GM19193 (cell line): ENCODE measurements around the gene MICB.

Source experiments
- POLR2A ChIP-seq: IDR thresholded peaks from 4 replicates; pipeline ENCODE4 v1.6.1; 2011; ENCODE audit not compliant: insufficient read depth, insufficient read length; ENCODE audit errors: extremely low read depth

Gene MICB

DNA sequence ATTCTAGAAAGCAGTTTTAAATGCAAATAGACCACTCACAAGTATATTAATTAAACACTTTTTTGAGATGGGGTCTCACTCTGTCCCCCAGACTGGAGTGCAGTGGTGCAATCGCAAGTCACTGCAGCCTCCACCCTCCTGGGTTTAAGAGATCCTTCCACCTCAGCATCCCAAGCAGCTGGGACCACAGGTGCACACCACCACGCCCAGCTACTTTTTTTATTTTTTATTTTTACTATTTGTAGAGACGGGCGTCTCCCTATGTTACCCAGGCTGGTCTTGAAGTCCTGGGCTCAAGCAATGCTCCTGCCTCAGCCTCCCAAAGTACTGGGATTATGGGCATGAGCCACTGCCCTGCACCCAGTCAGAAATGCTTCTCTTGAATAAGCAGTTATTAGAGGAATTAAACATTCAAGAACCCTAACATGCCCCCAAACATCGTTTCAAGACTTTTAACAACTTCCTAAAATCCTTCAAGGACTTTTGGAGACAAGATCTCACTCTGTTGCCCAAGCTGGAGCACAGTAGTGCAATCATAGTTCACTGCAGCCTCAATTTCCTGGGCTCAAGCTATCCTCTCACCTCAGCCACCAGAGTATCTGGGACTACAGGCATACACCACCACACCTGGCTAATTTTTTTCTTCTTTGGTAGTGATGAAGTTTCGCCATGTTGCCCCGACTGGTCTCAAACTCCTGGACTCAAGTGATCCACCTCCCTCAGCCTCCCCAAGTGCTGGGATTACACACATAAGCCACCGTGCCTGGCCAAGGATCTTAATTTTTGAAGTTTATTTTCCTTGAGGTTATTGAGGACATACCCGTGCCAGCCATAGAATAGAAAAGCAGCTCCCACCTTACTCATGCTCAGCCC is 34.1 kb downstream of the MICB start:
- peak; percentile 26 for TF ChIP-seq POLR2A

DNA sequence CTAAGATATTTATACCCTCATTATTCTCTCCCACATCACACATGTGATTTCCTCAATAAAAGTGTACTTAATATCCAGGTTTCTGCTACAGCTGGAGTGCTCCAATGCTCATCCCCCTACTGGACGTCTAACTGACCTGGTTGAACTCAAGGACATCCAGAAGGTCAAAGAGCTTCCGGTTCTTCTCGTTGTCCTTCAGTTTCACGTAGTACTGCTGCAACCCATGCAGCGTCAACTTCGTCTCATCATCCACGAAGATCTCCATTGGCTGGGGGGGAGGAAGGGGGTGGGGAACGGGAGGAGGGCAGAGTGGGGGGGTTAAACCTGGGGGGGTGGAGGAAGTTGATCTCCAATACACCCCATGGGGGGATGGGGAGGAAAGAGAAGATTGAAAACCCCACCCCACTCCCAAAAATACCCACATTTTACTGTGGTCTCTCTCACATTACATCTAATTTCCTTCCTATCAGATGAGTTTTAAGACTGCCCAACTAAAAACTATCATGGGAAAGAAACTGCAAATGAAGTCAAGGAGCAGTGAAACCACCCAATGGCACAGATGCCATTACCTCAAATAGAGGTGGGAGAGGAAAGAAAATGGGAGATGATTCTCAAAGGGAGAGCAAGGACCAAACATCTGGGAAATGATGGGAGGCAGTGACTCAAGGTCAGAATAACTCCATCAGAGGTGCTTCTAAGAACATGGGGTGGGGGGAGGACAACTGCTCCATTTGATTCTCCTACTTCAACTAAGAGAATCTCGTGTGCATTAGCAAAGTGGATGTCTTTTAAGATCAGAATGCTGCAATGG is 34.9 kb downstream of the MICB start:
- no peak for TF ChIP-seq POLR2A

DNA sequence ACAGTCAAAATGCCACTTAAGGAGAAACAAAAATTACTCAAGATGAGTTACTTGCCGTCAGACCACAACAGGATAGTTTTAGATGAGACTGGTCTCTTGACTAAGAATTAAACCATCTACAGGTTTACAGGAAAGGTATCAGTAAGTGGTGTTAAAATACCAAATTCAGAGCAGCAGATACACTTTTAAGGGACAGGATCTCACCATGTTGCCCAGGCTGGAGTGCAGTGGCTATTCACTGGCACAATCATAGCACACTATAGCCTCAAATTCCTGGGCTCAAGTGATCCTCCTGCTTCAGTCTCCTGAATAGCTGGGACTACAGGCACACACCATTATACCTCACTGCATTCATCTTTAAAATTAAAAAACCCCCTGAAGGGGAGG is 35.5 kb downstream of the MICB start:
- no peak for TF ChIP-seq POLR2A

DNA sequence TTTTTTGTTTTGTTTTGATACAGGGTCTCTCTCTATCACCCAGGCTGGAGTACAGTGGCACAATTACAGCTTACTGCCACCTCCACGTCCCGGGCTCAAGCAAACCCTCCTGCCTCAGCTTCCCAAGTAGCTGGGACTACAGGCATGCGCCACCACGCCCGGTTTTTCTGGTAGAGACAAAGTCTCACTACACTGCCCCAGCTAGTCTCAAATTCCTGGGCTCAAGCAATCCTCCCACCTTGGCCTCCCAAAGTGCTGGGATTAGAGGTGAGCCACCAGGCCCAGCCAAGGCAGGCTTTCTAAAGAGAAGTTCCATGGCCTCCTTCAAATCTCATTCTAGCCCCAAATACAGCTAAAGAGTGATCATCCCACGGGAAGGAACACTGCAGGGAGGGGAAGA is 36.1 kb downstream of the MICB start:
- no peak for TF ChIP-seq POLR2A

DNA sequence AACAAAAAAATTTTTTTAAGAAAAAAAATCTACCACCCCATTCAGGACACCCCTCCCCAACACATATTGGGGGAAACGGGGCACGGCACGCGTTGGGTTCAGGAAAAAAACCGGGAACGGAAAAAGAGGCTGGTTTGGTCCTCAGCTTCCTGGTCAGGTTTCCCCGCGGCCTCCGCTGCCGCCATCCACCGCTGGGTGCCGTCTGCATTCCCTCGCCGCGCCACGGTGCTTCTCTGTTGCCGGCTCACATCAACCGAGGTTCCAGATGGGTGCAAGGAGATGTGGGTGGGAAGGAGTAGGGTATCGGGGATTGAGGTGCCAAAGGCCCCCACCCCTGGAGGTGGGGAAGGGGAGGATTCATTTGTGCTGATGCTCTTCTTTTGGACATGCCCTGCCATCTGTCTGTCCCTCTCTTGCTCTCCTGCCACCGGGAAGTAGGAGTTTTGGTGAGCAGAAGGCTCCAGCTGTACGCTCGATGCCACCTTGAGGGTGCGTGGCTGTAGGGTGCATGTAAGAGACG is 36.6 kb downstream of the MICB start:
- peak; percentile 28 for TF ChIP-seq POLR2A

DNA sequence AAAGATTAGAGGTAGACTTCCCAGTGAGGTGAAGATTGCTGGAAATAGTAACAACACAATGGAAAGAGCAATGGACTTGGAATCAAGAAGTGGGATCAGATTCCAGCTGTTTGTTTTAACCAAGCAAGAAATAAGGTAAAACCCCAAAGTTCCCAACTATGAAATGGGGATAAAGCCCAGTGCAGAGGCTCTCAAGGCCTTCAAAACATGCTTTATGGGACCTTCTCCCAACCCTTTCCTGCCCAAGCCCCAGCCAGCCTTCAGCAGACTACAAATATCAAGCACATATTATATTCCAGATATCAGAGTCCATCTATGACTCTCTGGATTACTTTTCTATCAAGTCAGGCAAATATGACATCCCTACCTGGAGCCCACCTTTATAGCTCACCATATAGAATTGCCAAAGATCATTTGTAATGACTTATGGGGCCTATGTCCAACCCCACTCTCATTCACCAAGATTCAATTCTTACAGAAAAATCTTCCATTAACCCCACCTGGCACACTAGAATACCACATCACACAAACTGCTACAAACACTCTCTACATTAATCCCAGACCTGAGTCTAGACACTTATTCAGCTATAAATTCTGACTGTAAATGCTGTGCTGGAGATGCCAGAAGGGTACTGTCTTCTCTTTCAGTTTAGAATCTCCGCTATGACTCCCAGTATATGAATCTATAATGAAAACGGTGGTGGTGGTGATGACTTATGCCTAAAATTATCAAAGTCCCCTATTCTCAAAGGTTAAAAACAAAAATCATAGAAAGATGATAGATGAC is 37.8 kb downstream of the MICB start:
- TF ChIP-seq POLR2A: no peak

DNA sequence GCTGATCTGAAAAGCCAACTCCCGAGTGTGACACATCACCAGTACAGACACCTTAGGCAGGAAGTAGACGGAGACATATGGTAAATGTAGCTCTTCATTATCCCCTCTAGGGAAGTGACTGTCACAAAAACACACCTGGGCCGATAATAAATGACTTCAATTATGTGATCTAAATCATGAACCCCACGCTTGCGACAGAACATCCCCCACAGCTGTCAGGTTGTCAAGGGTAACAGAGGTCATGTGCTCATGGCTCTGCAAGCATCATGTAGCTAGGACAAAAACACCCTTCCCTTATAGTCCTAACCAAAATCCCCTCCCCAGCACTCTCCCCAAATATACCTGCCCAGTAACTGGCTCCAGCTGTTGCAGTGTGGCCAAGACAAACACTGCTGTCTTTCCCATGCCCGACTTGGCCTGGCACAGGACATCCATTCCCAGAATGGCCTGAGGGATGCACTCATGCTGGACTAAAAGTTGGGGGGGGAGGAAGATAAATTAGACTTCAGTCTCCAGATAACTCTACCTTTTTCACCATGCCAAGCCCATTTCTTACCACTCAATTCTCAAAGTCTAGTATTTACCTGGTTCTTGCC is 41.0 kb downstream of the MICB start:
- TF ChIP-seq POLR2A: no peak

DNA sequence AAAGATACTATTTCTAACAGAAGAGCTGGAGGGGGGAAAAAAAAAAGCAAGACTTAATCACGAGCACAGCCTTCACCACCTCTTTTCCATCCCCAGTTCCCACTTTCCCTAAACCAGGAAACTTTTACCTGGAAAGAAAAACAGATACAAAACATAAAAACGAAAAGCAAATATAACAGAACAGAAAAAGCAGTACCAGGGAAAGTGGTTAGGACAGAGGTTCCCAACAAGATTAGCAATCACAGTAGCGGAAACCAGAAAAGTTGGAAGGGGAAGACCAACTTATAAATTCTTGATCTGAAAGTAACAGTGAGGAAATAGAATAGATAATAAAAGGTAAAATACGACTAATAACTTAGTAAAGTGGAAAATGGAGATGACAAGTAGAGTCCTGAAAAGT is 42.7 kb downstream of the MICB start:
- no peak for TF ChIP-seq POLR2A

DNA sequence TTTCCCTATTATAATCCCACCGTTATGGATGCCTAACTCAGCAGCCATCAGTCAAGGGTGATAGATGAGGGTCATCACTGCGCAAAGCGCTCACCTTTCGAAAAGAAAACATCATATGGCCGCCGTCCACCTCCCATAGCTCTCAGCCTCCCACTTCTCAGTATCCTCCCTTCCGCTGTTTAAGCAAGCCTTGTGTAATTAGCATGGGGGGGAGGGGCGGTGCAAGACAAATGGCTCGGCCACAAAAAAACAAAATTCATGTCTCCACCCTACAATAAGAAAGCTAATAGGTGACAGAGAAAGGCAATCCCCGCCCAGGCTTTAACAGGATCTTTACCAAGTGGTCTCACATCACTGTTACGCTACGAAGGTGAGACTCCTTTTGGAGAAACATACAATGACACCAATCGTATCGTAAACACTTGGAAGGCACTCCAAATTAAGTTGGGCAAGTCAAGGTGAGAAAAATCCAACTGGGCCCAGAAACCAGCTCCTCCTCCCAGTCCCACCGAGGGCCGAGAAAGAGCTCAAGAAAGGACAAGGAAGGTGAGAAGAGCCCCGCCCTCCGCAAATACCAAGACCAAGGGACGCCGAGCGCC is 43.2 kb downstream of the MICB start:
- TF ChIP-seq POLR2A: no peak

DNA sequence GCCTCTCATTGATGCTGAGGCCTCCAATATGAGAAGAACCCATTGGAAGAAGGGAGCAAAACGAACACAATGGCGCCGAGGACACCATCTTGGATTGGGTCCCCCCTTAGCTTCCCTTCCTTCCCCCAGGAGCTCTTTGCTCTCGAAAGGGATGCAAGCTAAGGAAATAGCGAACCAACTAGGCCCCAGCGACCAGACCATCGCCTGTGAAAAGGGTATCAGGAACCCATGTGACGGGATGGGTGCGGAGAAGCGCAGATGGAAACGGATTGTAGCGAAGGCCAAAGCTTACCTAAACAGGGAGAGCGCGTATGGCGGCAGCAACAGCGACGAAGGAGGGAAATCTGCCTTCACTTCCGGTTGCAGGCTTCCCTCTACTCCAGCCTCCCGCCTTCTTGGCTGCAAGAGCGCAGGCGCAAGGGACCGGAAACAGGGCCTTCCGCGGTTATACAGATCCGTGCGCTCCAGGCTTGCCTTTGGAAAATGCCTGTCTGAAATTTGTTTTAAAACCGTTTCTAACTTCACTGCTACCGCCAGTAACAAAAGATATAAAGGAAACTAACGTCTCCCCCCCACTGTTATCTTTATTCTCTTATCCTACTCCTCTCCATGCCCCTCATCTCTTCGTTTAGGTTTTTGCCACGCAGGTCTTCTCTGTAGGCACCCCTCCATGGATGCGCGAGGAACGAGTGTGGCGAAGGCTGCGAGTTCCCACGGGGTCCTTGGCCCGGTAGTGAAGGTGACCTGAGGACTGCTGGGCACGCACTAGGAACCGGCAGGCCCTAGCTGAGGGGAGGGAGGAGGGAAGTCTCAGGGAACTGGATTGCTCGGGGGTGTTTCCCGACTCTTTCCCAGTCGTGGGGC is 43.9 kb downstream of the MICB start, which contains the start of gene DDX39B:
Gene DDX39B, minus strand, starts transcription at position 346 of the 864 bp plus-strand sequence. CDS start 1,471 bp downstream, outside the sequence.
- TF ChIP-seq POLR2A: peak; percentile 95

DNA sequence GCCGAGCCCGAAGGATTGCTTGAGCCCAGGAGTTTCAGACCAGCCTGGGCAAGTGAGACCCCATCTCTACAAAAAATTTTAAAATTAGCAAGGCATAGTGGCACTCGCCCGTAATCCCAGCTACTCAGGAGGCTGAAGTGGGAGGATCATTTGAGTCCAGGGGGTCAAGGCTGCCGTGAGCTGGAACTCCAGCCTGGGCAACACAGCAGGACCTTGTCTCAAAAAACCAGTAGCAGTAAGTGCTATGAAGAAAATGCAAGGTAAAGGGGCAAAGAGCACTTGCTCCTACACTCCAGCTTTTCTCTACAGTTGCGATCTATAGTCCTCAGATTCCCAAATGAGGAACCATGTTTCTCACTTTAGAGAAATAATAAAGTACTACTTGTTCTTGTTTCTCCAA is 45.7 kb downstream of the MICB start:
- no peak for TF ChIP-seq POLR2A

DNA sequence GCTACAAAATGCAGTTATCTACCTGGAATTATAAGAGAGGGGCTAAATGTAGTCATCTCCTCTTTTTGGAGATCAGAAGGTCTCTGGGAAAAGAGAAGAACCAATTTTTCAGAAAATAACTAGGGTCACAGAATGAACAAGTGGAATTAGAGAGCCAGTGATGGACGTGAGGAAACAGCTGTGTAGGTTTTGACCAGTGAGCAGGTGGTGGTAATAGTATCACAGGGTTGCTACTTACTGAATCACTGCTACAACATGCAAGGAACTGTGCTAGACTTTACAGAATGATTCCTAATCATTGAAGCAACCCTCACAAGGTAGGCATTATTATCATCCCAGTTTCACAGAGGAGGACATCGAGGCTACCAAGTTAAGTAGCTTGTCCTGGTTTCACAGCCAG is 46.7 kb downstream of the MICB start:
- no peak for TF ChIP-seq POLR2A

DNA sequence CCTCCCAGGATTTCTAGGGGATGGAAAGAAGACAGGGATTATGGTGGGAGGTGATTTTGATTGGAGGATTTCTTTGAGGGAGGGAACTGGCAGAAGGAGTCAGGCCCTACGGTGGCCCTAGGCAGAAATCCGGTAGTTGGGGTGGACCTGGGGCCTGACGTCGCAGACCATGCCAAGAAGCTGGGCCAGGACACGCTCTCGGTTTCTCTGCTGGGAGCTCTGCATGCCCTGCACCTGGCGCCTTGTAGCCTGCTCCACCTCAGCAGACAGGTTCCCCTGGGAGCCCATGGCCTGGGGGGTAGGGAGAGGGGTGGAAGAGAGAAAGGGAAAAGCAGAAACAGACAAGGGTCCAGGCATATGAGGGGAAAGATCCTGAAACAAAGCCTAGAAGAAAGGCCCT is 47.3 kb downstream of the MICB start:
- TF ChIP-seq POLR2A: no peak
